ENCODE results near the gene RREB1. TPM values are rescaled to one million over a fixed set of nuclear protein-coding genes. Genes with fewer than 3 reads are reported as not detected.

Gene RREB1
- total and polyA plus RNA-seq, 9 donors: 7.3 to 64.4 (median 50.1) TPM

- Histone ChIP-seq H3K27me3 (no peaks in the 10 kb centered on the region), H3K9me3 (no peaks in the 10 kb centered on the region), H3K36me3 (no peaks in the 10 kb centered on the region), H3K27ac (no peak overlapping the region), H3K4me3 (no peak overlapping the region), H3K4me1 (ENCODE audit: insufficient read depth) (peaks cover 2% of the 10 kb centered on the region)
- 85 to 91% (median 90%) methylated on average over 6 of the region's 6 CpGs for WGBS, 3 donors
- no peak for DNase-seq
- intact Hi-C loops (cut with DNase I): loop anchor here in 1 of 4 donors (10.0 kb wide), 1 partner anchor 115 kb away; no protein-coding TSS in a partner anchor
- no peak for TF ChIP-seq EP300 (IDR thresholded peaks at IDR 0.05)
- TF ChIP-seq POLR2A (IDR thresholded peaks at IDR 0.05): no peak
- no peak for TF ChIP-seq CTCF (IDR thresholded peaks at IDR 0.05)
Measured at GRCh38 chr6:7129360-7129759, 21.6 kb downstream of the RREB1 start.

- intact Hi-C loops (cut with DNase I): loop anchor here in 1 of 4 donors (10.0 kb wide), 1 partner anchor 115 kb away; no protein-coding TSS in a partner anchor
- no peak for DNase-seq
- H3K27ac ChIP-seq: no peak overlapping the region
- H3K4me3 ChIP-seq: no peak overlapping the region
- H3K4me1 ChIP-seq (ENCODE audit: insufficient read depth): peaks cover 2% of the 10 kb centered on the region
- 77 to 83% (median 81%) methylated on average over 9 of the region's 9 CpGs for WGBS, 3 donors
- no peaks in the 10 kb centered on the region for H3K9me3 ChIP-seq
- no peaks in the 10 kb centered on the region for H3K27me3 ChIP-seq
- TF ChIP-seq CTCF (IDR thresholded peaks at IDR 0.05) (no peak), POLR2A (IDR thresholded peaks at IDR 0.05) (no peak), EP300 (IDR thresholded peaks at IDR 0.05) (no peak)
- H3K36me3 ChIP-seq: no peaks in the 10 kb centered on the region
Measured at GRCh38 chr6:7129784-7130569, 22.2 kb downstream of the RREB1 start.

GRCh38 chr6:7131390-7131789 lies 23.6 kb downstream of the RREB1 start:
- no peak for TF ChIP-seq EP300 (IDR thresholded peaks at IDR 0.05)
- TF ChIP-seq CTCF (IDR thresholded peaks at IDR 0.05): no peak
- no peak for TF ChIP-seq POLR2A (IDR thresholded peaks at IDR 0.05)
- Histone ChIP-seq H3K36me3 (no peaks in the 10 kb centered on the region), H3K4me1 (ENCODE audit: insufficient read depth) (peaks cover 2% of the 10 kb centered on the region), H3K9me3 (no peaks in the 10 kb centered on the region), H3K27me3 (no peaks in the 10 kb centered on the region), H3K4me3 (no peak overlapping the region), H3K27ac (no peak overlapping the region)
- no peak for DNase-seq
- WGBS, 3 donors: 90 to 95% (median 92%) methylated on average over 3 of the region's 3 CpGs
- intact Hi-C loops (cut with DNase I): no loop called here

GRCh38 chr6:7132398-7133035 lies 24.8 kb downstream of the RREB1 start:
- no peak for TF ChIP-seq POLR2A (IDR thresholded peaks at IDR 0.05)
- no peak for TF ChIP-seq CTCF (IDR thresholded peaks at IDR 0.05)
- TF ChIP-seq EP300 (IDR thresholded peaks at IDR 0.05): no peak
- Histone ChIP-seq H3K4me3 (no peak overlapping the region), H3K9me3 (no peaks in the 10 kb centered on the region), H3K4me1 (ENCODE audit: insufficient read depth) (peaks cover 2% of the 10 kb centered on the region), H3K36me3 (no peaks in the 10 kb centered on the region), H3K27me3 (no peaks in the 10 kb centered on the region), H3K27ac (no peak overlapping the region)
- no peak for DNase-seq
- WGBS, 3 donors: 93 to 96% (median 96%) methylated on average over 8 of the region's 8 CpGs
- intact Hi-C loops (cut with DNase I): no loop called here
